Measurements from ENCODE around the gene ADGRG2. TPM values are rescaled to one million over a fixed set of nuclear protein-coding genes. Genes with fewer than 3 reads are reported as not detected.
"Not testable (repeated sequence)": the region's sequence is repeated elsewhere in the genome, so short reads cannot be mapped to it uniquely, and the experiment has no call there.

Gene ADGRG2
- polyA plus RNA-seq, 3 donors, result not detected

- Histone ChIP-seq H2AFZ (ENCODE audit: insufficient read depth, low read depth, low read length, poor library complexity, severe bottlenecking) (no peak overlapping the region), H3K4me1 (ENCODE audit: control insufficient read depth in 1 of 2, insufficient read depth in 2 of 2, low read length in 2 of 2) (no peaks in the 10 kb centered on the region), H3K36me3 (replicated peaks in 1 of 2; ENCODE audit: control insufficient read depth in 1 of 2, insufficient read depth in 2 of 2, low read length in 2 of 2) (no peaks in the 10 kb centered on the region), H3K4me3 (replicated peaks in 1 of 3; ENCODE audit: low read depth in 2 of 3, low read length in 3 of 3) (no peak overlapping the region), H3K9me3 (replicated peaks in 1 of 2; ENCODE audit: control insufficient read depth in 1 of 2, insufficient read depth in 1 of 2, low read length in 2 of 2) (no peaks in the 10 kb centered on the region), H3K27me3 (ENCODE audit: control insufficient read depth in 2 of 2, insufficient read depth in 2 of 2, low read length in 2 of 2) (no peaks in the 10 kb centered on the region), H3K4me2 (replicated peaks; ENCODE audit: extremely low read depth, low read length, poor library complexity, severe bottlenecking) (no peak overlapping the region), H3K27ac (ENCODE audit: low read depth in 1 of 2, low read length in 2 of 2) (no peak overlapping the region), H3K9ac (ENCODE audit: insufficient read depth, low read length, poor library complexity, severe bottlenecking) (no peak overlapping the region), H3K79me2 (ENCODE audit: insufficient read depth, low read length) (no peaks in the 10 kb centered on the region), H4K20me1 (ENCODE audit: insufficient read depth, low read length) (no peaks in the 10 kb centered on the region)
- no peaks in the 10 kb centered on the region for H3K36me3 Mint-ChIP-seq
- no peak overlapping the region for H3K4me3 Mint-ChIP-seq
- no peak overlapping the region for H3K27ac Mint-ChIP-seq
- DNase-seq, result no peak
- H3K27me3 Mint-ChIP-seq (ENCODE audit: low read depth in 3 of 3), result peaks cover 0 to 9% (median 2%) of the 10 kb centered on the region in 3 donors
- H3K9me3 Mint-ChIP-seq, result no peaks in the 10 kb centered on the region
- TF ChIP-seq, protein P1, sequence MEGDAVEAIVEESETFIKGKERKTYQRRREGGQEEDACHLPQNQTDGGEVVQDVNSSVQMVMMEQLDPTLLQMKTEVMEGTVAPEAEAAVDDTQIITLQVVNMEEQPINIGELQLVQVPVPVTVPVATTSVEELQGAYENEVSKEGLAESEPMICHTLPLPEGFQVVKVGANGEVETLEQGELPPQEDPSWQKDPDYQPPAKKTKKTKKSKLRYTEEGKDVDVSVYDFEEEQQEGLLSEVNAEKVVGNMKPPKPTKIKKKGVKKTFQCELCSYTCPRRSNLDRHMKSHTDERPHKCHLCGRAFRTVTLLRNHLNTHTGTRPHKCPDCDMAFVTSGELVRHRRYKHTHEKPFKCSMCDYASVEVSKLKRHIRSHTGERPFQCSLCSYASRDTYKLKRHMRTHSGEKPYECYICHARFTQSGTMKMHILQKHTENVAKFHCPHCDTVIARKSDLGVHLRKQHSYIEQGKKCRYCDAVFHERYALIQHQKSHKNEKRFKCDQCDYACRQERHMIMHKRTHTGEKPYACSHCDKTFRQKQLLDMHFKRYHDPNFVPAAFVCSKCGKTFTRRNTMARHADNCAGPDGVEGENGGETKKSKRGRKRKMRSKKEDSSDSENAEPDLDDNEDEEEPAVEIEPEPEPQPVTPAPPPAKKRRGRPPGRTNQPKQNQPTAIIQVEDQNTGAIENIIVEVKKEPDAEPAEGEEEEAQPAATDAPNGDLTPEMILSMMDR (IDR thresholded peaks at IDR 0.05), result no peak
- H3K4me1 Mint-ChIP-seq, result no peaks in the 10 kb centered on the region
- intact Hi-C loops (cut with micrococcal nuclease), result no loop called here
- no CpG with 5 or more reads among the region's 2 CpGs for WGBS (ENCODE audit: insufficient coverage)
Observed at GRCh38 chrX:19019996-19020395, 102.3 kb downstream of the ADGRG2 start.

DNA sequence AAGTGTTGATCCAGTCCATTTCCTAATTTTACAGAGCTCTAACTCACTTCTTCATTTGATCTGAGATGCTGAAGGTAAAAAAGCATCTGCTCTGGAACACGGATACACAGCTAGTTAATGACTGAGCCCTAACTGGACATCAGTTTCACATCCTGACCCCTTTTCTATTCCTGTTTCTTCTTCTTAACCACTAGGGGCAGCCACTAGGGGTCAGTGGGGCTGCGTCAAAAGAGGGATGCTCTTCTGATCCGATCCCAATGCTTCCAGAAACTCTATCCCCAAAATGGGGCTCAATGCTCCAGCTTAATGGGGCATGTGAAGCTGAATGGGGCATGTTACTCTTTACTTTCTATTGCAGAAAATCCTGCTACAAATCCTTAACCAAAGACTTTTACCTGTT, 105.0 kb downstream of the ADGRG2 start:
- Mint-ChIP-seq H3K4me3 (no peak overlapping the region), H3K36me3 (no peaks in the 10 kb centered on the region), H3K4me1 (no peaks in the 10 kb centered on the region), H3K27me3 (ENCODE audit: low read depth in 3 of 3) (peaks cover 0 to 6% (median 0%) of the 10 kb centered on the region in 3 donors), H3K27ac (no peak overlapping the region), H3K9me3 (no peaks in the 10 kb centered on the region)
- Histone ChIP-seq H2AFZ (ENCODE audit: insufficient read depth, low read depth, low read length, poor library complexity, severe bottlenecking) (no peak overlapping the region), H3K27me3 (ENCODE audit: control insufficient read depth in 2 of 2, insufficient read depth in 2 of 2, low read length in 2 of 2) (no peaks in the 10 kb centered on the region), H3K9ac (ENCODE audit: insufficient read depth, low read length, poor library complexity, severe bottlenecking) (no peak overlapping the region), H3K9me3 (replicated peaks in 1 of 2; ENCODE audit: control insufficient read depth in 1 of 2, insufficient read depth in 1 of 2, low read length in 2 of 2) (no peaks in the 10 kb centered on the region), H3K79me2 (ENCODE audit: insufficient read depth, low read length) (no peaks in the 10 kb centered on the region), H3K36me3 (replicated peaks in 1 of 2; ENCODE audit: control insufficient read depth in 1 of 2, insufficient read depth in 2 of 2, low read length in 2 of 2) (no peaks in the 10 kb centered on the region), H3K4me3 (replicated peaks in 1 of 3; ENCODE audit: low read depth in 2 of 3, low read length in 3 of 3) (no peak overlapping the region), H3K27ac (ENCODE audit: low read depth in 1 of 2, low read length in 2 of 2) (no peak overlapping the region), H3K4me2 (replicated peaks; ENCODE audit: extremely low read depth, low read length, poor library complexity, severe bottlenecking) (no peak overlapping the region), H4K20me1 (ENCODE audit: insufficient read depth, low read length) (no peaks in the 10 kb centered on the region), H3K4me1 (ENCODE audit: control insufficient read depth in 1 of 2, insufficient read depth in 2 of 2, low read length in 2 of 2) (no peaks in the 10 kb centered on the region)
- TF ChIP-seq, protein P1 (IDR thresholded peaks at IDR 0.05), result peak; percentile 26
- WGBS (ENCODE audit: insufficient coverage), result no CpG with 5 or more reads among the region's 3 CpGs
- DNase-seq, result peak in 2 of 3 donors; percentile 0 to 5
- intact Hi-C loops (cut with micrococcal nuclease), result no loop called here

DNA sequence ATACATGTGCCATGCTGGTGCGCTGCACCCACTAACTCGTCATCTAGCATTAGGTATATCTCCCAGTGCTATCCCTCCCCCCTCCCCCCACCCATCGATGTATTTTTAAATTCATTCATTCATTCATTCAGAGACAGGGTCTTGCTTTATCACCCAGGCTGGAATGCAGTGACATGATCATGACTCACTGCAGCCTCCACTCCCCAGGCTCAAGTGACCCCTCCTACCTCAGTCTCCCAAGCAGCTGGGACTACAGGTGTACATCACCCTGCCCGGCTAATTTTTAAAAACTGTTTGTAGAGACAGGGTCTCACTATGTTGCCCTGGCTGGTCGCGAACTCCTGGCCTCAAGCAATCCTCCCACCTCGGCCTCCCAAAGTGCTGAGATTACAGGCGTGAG, 105.7 kb downstream of the ADGRG2 start:
- H3K27ac Mint-ChIP-seq; H3K9me3 ChIP-seq (replicated peaks in 1 of 2; ENCODE audit: control insufficient read depth in 1 of 2, insufficient read depth in 1 of 2, low read length in 2 of 2); H2AFZ ChIP-seq (ENCODE audit: insufficient read depth, low read depth, low read length, poor library complexity, severe bottlenecking); H3K36me3 Mint-ChIP-seq; H3K27me3 ChIP-seq (ENCODE audit: control insufficient read depth in 2 of 2, insufficient read depth in 2 of 2, low read length in 2 of 2); H3K4me1 ChIP-seq (ENCODE audit: control insufficient read depth in 1 of 2, insufficient read depth in 2 of 2, low read length in 2 of 2); H3K27me3 Mint-ChIP-seq (ENCODE audit: low read depth in 3 of 3); DNase-seq; H3K4me2 ChIP-seq (replicated peaks; ENCODE audit: extremely low read depth, low read length, poor library complexity, severe bottlenecking); H3K9ac ChIP-seq (ENCODE audit: insufficient read depth, low read length, poor library complexity, severe bottlenecking); H3K4me3 Mint-ChIP-seq; H3K9me3 Mint-ChIP-seq; H4K20me1 ChIP-seq (ENCODE audit: insufficient read depth, low read length); intact Hi-C loops (cut with micrococcal nuclease); H3K27ac ChIP-seq (ENCODE audit: low read depth in 1 of 2, low read length in 2 of 2); H3K36me3 ChIP-seq (replicated peaks in 1 of 2; ENCODE audit: control insufficient read depth in 1 of 2, insufficient read depth in 2 of 2, low read length in 2 of 2); H3K4me3 ChIP-seq (replicated peaks in 1 of 3; ENCODE audit: low read depth in 2 of 3, low read length in 3 of 3); H3K4me1 Mint-ChIP-seq; H3K79me2 ChIP-seq (ENCODE audit: insufficient read depth, low read length): not testable (repeated sequence)
- WGBS (ENCODE audit: insufficient coverage), result 93% methylated on average over 5 of the region's 8 CpGs

All from CD14-positive monocyte (primary cell).